ENCODE results near the gene CCT3.

DNA sequence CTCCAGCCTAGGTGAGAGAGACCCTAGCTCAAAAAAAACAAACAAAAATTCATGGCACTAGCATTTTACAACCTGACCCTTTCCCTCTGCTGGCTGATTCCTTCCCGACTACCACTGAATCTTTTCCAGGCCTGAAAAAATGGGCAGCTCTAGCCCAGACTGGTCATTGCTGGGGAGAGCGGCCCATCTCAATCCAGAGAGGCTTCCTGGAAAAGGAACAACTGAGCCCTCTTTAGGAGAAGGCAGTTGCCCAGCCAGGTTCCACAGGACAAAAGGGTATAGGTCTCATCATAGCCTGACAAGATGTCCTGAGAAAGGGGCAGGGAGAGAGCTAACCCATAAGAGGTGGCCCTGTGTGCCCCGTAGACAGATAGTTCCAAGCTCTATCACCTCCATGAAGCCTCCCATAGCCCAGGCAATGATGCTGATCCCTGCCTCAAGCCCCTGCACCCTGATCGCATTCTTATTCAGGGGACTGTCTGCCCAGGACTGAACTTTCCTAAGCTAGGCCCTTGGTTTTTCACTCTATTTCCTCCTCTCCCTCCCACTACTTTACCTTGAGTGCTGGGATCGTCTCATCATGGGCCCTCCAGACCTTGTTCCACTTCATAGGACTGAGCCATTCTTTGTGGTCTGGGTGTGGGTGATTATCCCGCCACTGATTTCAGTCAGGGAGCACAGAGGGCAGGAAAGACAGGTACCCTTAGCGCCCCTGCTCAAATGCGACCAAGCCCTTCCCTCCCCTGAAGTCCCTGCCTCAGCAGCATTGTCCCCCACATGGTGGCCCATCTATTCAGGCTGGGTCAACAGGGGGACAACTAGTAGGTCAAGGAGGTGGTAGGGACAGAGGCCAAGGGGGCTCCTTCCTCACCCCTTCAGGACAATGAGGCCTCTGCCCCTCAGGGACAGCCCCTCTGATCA, 49.1 kb upstream of the CCT3 start:
- TF ChIP-seq CTCF (IDR thresholded peaks at IDR 0.05) (no peak), POLR2A (IDR thresholded peaks at IDR 0.05) (no peak)

All from esophagus squamous epithelium (tissue), 4 donors.